ENCODE results near the gene PDCL3. TPM values are rescaled to one million over a fixed set of nuclear protein-coding genes. Genes with fewer than 3 reads are reported as not detected.
A peak's percentile ranks its signal among the peaks of the same experiment; 100 is the strongest.

PDCL3 gene
- total RNA-seq = 10 to 100 TPM; 39.6 to 40.4 TPM

GRCh38 chr2:100562613-100563406 lies at the start of gene PDCL3:
Gene PDCL3, plus strand, starts transcription at chr2:100562993. Its CDS starts 75 bp downstream, at chr2:100563068.
- Mint-ChIP-seq H3K27ac (peak within 1 kb of the TSS; percentile 100), H3K4me1 (peaks cover 52% of the 10 kb centered on the region), H3K4me3 (peak within 1 kb of the TSS; percentile 93), H3K9me3 (no peaks in the 10 kb centered on the region), H3K36me3 (ENCODE audit: low read depth) (peaks cover 19% of the 10 kb centered on the region), H3K27me3 (no peaks in the 10 kb centered on the region)
- CTCF ChIA-PET = interaction anchor here (0.6 to 1.7 kb wide), 17 partner anchors 10 to 770 kb away, joined by 3 to 9 read pairs (median 3); no protein-coding TSS in a partner anchor
- peak; percentile 95 for DNase-seq
- POLR2A ChIA-PET = interaction anchor here (0.8 to 5.4 kb wide), 16 partner anchors 8 to 691 kb away, joined by 3 to 105 read pairs (median 4); partner anchors contain the start of genes CHST10 and RPL31

GRCh38 chr2:100513650-100514049 lies 49.1 kb upstream of the PDCL3 start:
- Mint-ChIP-seq H3K36me3 (ENCODE audit: low read depth) (no peaks in the 10 kb centered on the region), H3K27me3 (peaks cover under 1% of the 10 kb centered on the region), H3K4me3 (no peak overlapping the region), H3K9me3 (peaks cover 4% of the 10 kb centered on the region), H3K4me1 (no peaks in the 10 kb centered on the region), H3K27ac (no peak overlapping the region)
- POLR2A ChIA-PET = no interaction called here
- DNase-seq = no peak
- CTCF ChIA-PET = no interaction called here

- Mint-ChIP-seq H3K27ac (no peak overlapping the region), H3K27me3 (peaks cover 1% of the 10 kb centered on the region), H3K9me3 (no peaks in the 10 kb centered on the region), H3K4me3 (no peak overlapping the region), H3K4me1 (no peaks in the 10 kb centered on the region), H3K36me3 (ENCODE audit: low read depth) (no peaks in the 10 kb centered on the region)
- POLR2A ChIA-PET = interaction anchor here (1.0 kb wide), 1 partner anchor 10 kb away, joined by 3 read pairs; no protein-coding TSS in a partner anchor
- DNase-seq = no peak
- CTCF ChIA-PET = no interaction called here
These were observed 45.2 kb upstream of the PDCL3 start for GRCh38 chr2:100517556-100517955.

- H3K4me1 Mint-ChIP-seq = no peaks in the 10 kb centered on the region
- CTCF ChIA-PET = no interaction called here
- no peak for DNase-seq
- POLR2A ChIA-PET = no interaction called here
- no peaks in the 10 kb centered on the region for H3K9me3 Mint-ChIP-seq
- peaks cover 1% of the 10 kb centered on the region for H3K27me3 Mint-ChIP-seq
- H3K4me3 Mint-ChIP-seq = no peak overlapping the region
- H3K27ac Mint-ChIP-seq = no peak overlapping the region
- H3K36me3 Mint-ChIP-seq (ENCODE audit: low read depth) = no peaks in the 10 kb centered on the region
These were observed 44.0 kb upstream of the PDCL3 start for GRCh38 chr2:100518801-100519200.

- H3K4me1 Mint-ChIP-seq = no peaks in the 10 kb centered on the region
- no peak overlapping the region for H3K4me3 Mint-ChIP-seq
- no peak for DNase-seq
- CTCF ChIA-PET = no interaction called here
- H3K27me3 Mint-ChIP-seq = peaks cover 1% of the 10 kb centered on the region
- H3K9me3 Mint-ChIP-seq = no peaks in the 10 kb centered on the region
- H3K36me3 Mint-ChIP-seq (ENCODE audit: low read depth) = no peaks in the 10 kb centered on the region
- POLR2A ChIA-PET = no interaction called here
- no peak overlapping the region for H3K27ac Mint-ChIP-seq
These were observed 42.6 kb upstream of the PDCL3 start for GRCh38 chr2:100520224-100520623.

GRCh38 chr2:100522430-100522829 lies 40.4 kb upstream of the PDCL3 start:
- ChIA-PET CTCF (no interaction called here), POLR2A (no interaction called here)
- no peak overlapping the region for H3K4me3 Mint-ChIP-seq
- H3K36me3 Mint-ChIP-seq (ENCODE audit: low read depth) = no peaks in the 10 kb centered on the region
- H3K4me1 Mint-ChIP-seq = no peaks in the 10 kb centered on the region
- H3K9me3 Mint-ChIP-seq = no peaks in the 10 kb centered on the region
- no peak overlapping the region for H3K27ac Mint-ChIP-seq
- H3K27me3 Mint-ChIP-seq = peaks cover 1% of the 10 kb centered on the region
- DNase-seq = no peak

GRCh38 chr2:100524331-100524730 lies 38.5 kb upstream of the PDCL3 start:
- DNase-seq = no peak
- ChIA-PET CTCF (no interaction called here), POLR2A (no interaction called here)
- no peak overlapping the region for H3K4me3 Mint-ChIP-seq
- no peak overlapping the region for H3K27ac Mint-ChIP-seq
- H3K9me3 Mint-ChIP-seq = no peaks in the 10 kb centered on the region
- no peaks in the 10 kb centered on the region for H3K4me1 Mint-ChIP-seq
- no peaks in the 10 kb centered on the region for H3K36me3 Mint-ChIP-seq (ENCODE audit: low read depth)
- no peaks in the 10 kb centered on the region for H3K27me3 Mint-ChIP-seq

GRCh38 chr2:100526868-100527267 lies 35.9 kb upstream of the PDCL3 start:
- H3K4me1 Mint-ChIP-seq = no peaks in the 10 kb centered on the region
- ChIA-PET CTCF (no interaction called here), POLR2A (interaction anchor here (1.2 kb wide), 1 partner anchor 9 kb away, joined by 3 read pairs; no protein-coding TSS in a partner anchor)

GRCh38 chr2:100527440-100528015 lies 35.3 kb upstream of the PDCL3 start:
- H3K27me3 Mint-ChIP-seq = no peaks in the 10 kb centered on the region
- CTCF ChIA-PET = interaction anchor here (0.8 kb wide), 1 partner anchor 64 kb away, joined by 3 read pairs; no protein-coding TSS in a partner anchor

More at GRCh38 chr2:100526868-100527267, 35.9 kb upstream of the PDCL3 start:
- no peak for DNase-seq
- Mint-ChIP-seq H3K4me3 (no peak overlapping the region), H3K27me3 (no peaks in the 10 kb centered on the region), H3K9me3 (no peaks in the 10 kb centered on the region), H3K36me3 (ENCODE audit: low read depth) (no peaks in the 10 kb centered on the region), H3K27ac (no peak overlapping the region)

GRCh38 chr2:100529176-100529575 lies 33.6 kb upstream of the PDCL3 start:
- Mint-ChIP-seq H3K4me1 (no peaks in the 10 kb centered on the region), H3K36me3 (ENCODE audit: low read depth) (no peaks in the 10 kb centered on the region), H3K27ac (no peak overlapping the region), H3K4me3 (no peak overlapping the region), H3K9me3 (peaks cover 4% of the 10 kb centered on the region), H3K27me3 (peaks cover 2% of the 10 kb centered on the region)
- no peak for DNase-seq
- ChIA-PET CTCF (no interaction called here), POLR2A (no interaction called here)

More at GRCh38 chr2:100527440-100528015, 35.3 kb upstream of the PDCL3 start:
- Mint-ChIP-seq H3K27ac (no peak overlapping the region), H3K4me1 (no peaks in the 10 kb centered on the region), H3K4me3 (no peak overlapping the region), H3K36me3 (ENCODE audit: low read depth) (no peaks in the 10 kb centered on the region), H3K9me3 (no peaks in the 10 kb centered on the region)
- POLR2A ChIA-PET = interaction anchor here (1.2 kb wide), 1 partner anchor 10 kb away, joined by 3 read pairs; no protein-coding TSS in a partner anchor
- no peak for DNase-seq

- DNase-seq = no peak
- peaks cover 2% of the 10 kb centered on the region for H3K27me3 Mint-ChIP-seq
- ChIA-PET CTCF (no interaction called here), POLR2A (no interaction called here)
- H3K36me3 Mint-ChIP-seq (ENCODE audit: low read depth) = no peaks in the 10 kb centered on the region
- peaks cover 4% of the 10 kb centered on the region for H3K9me3 Mint-ChIP-seq
- H3K27ac Mint-ChIP-seq = no peak overlapping the region
- no peaks in the 10 kb centered on the region for H3K4me1 Mint-ChIP-seq
- H3K4me3 Mint-ChIP-seq = no peak overlapping the region
These were observed 32.9 kb upstream of the PDCL3 start for GRCh38 chr2:100529900-100530299.

GRCh38 chr2:100535855-100536254 lies 26.9 kb upstream of the PDCL3 start:
- no peak for DNase-seq
- ChIA-PET POLR2A (no interaction called here), CTCF (no interaction called here)
- H3K27ac Mint-ChIP-seq = no peak overlapping the region
- H3K9me3 Mint-ChIP-seq = peaks cover 4% of the 10 kb centered on the region
- no peak overlapping the region for H3K4me3 Mint-ChIP-seq
- peaks cover 2% of the 10 kb centered on the region for H3K27me3 Mint-ChIP-seq
- H3K36me3 Mint-ChIP-seq (ENCODE audit: low read depth) = no peaks in the 10 kb centered on the region
- no peaks in the 10 kb centered on the region for H3K4me1 Mint-ChIP-seq

- H3K4me1 Mint-ChIP-seq = peaks cover 13% of the 10 kb centered on the region
These were observed 24.9 kb upstream of the PDCL3 start for GRCh38 chr2:100537918-100538317.

More at GRCh38 chr2:100537918-100538317, 24.9 kb upstream of the PDCL3 start:
- Mint-ChIP-seq H3K36me3 (ENCODE audit: low read depth) (no peaks in the 10 kb centered on the region), H3K9me3 (peaks cover 4% of the 10 kb centered on the region), H3K4me3 (no peak overlapping the region), H3K27me3 (peaks cover 2% of the 10 kb centered on the region), H3K27ac (no peak overlapping the region)
- DNase-seq = no peak
- CTCF ChIA-PET = no interaction called here
- POLR2A ChIA-PET = no interaction called here
